HUES48 (cell line): ENCODE data around the gene NDUFB7.
A peak's percentile ranks its signal among the peaks of the same experiment; 100 is the strongest.
"Not testable (repeated sequence)": the region's sequence is repeated elsewhere in the genome, so short reads cannot be mapped to it uniquely, and the experiment has no call there.

ENCODE experiments used
- H3K27ac ChIP-seq: one replicate; pipeline ENCODE4 v1.7.0; 2013; ENCODE audit warnings: low read depth, low read length, inconsistent platforms
- H3K27me3 ChIP-seq: 2 replicates; pipeline ENCODE4 v1.6.1; 2013; ENCODE audit warnings: mild to moderate bottlenecking, low read length; ENCODE audit not compliant: control insufficient read depth, insufficient read depth
- H3K36me3 ChIP-seq: 2 replicates; pipeline ENCODE4 v1.6.1; 2013; ENCODE audit warnings: low read length; ENCODE audit not compliant: control insufficient read depth, insufficient read depth
- H3K4me1 ChIP-seq: 2 replicates; pipeline ENCODE4 v1.6.1; 2013; ENCODE audit warnings: mild to moderate bottlenecking, low read length; ENCODE audit not compliant: control insufficient read depth, insufficient read depth
- H3K4me3 ChIP-seq: 2 replicates; pipeline ENCODE4 v1.5.1; 2013; ENCODE audit warnings: mild to moderate bottlenecking, low read depth, low read length
- H3K9ac ChIP-seq: 2 replicates; pipeline ENCODE4 v1.6.1; 2013; ENCODE audit warnings: mild to moderate bottlenecking, low read depth, low read length, moderate library complexity
- H3K9me3 ChIP-seq: 2 replicates; pipeline ENCODE4 v1.6.1; 2013; ENCODE audit warnings: low read length; ENCODE audit not compliant: control insufficient read depth, insufficient read depth

The NDUFB7 gene

DNA sequence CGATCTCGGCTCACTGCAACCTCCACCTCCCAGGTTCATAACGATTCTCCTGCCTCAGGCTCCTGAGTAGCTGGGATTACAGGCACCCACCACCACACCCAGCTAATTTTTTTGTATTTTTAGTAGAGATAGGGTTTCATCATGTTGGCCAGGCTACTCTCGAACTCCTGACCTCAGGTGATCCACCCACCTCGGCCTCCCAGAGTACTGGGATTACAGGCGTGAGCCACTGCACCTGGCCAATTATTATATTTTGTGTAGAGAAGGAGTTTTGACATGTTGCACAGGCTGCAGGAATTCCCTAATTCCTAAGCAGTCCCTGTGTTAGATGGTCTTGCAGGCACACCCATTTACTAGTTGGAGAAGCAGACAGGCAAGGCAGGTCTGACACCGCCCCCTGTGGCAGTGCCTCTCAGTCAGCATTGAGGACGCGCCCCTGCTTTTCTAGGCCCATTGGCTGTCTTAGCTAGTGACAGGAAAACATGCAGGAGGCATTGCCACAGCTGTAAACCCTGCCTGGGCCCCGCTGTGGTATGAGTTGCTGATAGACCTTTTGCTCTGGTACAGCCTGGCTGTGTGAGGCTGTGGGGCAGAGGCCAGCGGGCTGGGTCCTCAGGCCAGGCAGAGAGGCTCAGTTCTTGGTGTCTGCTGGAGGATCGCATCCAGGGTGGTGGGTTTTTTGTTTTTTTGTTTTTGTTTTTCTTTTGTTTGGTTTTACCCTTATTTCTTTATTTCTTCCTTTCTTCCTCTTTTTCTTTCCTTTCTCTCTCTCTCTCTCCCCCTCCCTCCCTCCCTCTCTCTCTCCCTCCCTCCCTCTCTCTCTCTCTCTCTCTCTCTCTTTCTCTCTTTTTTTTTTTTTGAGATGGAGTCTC lies 20.5 kb downstream of the NDUFB7 start:
- not testable (repeated sequence) for H3K4me3 ChIP-seq, H3K27me3 ChIP-seq, H3K9me3 ChIP-seq, H3K36me3 ChIP-seq, H3K9ac ChIP-seq, H3K27ac ChIP-seq, H3K4me1 ChIP-seq

GRCh38 chr19:14550201-14550754 lies 21.6 kb downstream of the NDUFB7 start:
- no peaks in the 10 kb centered on the region for H3K27me3 ChIP-seq
- H3K27ac ChIP-seq = no peak overlapping the region
- H3K36me3 ChIP-seq = no peaks in the 10 kb centered on the region
- no peaks in the 10 kb centered on the region for H3K9me3 ChIP-seq
- no peak overlapping the region for H3K4me3 ChIP-seq
- H3K9ac ChIP-seq = no peak overlapping the region
- no peaks in the 10 kb centered on the region for H3K4me1 ChIP-seq

GRCh38 chr19:14545716-14546082 lies 26.2 kb downstream of the NDUFB7 start:
- Histone ChIP-seq H3K9ac (no peak overlapping the region), H3K27me3 (no peaks in the 10 kb centered on the region), H3K4me3 (no peak overlapping the region), H3K27ac (no peak overlapping the region), H3K9me3 (no peaks in the 10 kb centered on the region), H3K4me1 (peaks cover 4% of the 10 kb centered on the region; the same call in 1 of the 2 replicates), H3K36me3 (no peaks in the 10 kb centered on the region)

GRCh38 chr19:14544977-14545715 lies 26.7 kb downstream of the NDUFB7 start:
- H3K4me1 ChIP-seq = peaks cover 4% of the 10 kb centered on the region; the same call in 1 of the 2 replicates
- no peak overlapping the region for H3K9ac ChIP-seq
- H3K36me3 ChIP-seq = no peaks in the 10 kb centered on the region
- H3K9me3 ChIP-seq = no peaks in the 10 kb centered on the region
- H3K4me3 ChIP-seq = no peak overlapping the region
- H3K27ac ChIP-seq = no peak overlapping the region
- H3K27me3 ChIP-seq = no peaks in the 10 kb centered on the region

DNA sequence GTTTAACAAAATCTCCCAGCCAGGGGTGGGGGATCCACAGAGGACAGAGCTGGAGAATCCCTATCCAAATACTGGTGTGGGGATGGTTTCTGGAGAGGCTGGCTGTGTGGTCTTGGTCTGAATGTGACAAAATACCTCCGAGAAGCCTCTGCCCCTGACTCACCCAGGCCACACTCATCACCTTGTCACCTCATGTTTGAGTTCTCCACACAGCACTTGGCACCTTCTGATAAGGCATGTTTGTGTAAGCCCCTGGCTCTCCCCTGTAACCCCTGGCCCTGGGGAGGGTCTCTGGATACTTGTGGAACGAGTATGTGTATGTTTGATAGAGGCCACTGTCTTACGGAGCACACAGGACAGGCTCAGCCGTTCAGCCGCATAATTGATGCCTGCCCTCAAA lies 27.8 kb downstream of the NDUFB7 start:
- Histone ChIP-seq H3K9me3 (no peaks in the 10 kb centered on the region), H3K4me3 (no peak overlapping the region), H3K4me1 (peaks cover 4% of the 10 kb centered on the region; the same call in 1 of the 2 replicates), H3K27me3 (no peaks in the 10 kb centered on the region), H3K9ac (no peak overlapping the region), H3K36me3 (no peaks in the 10 kb centered on the region), H3K27ac (no peak overlapping the region)

- Histone ChIP-seq H3K27ac (peak overlapping the region; percentile 55), H3K4me3 (no peak overlapping the region), H3K27me3 (no peaks in the 10 kb centered on the region), H3K9me3 (no peaks in the 10 kb centered on the region), H3K9ac (no peak overlapping the region), H3K36me3 (no peaks in the 10 kb centered on the region), H3K4me1 (peaks cover 4% of the 10 kb centered on the region; the same call in 1 of the 2 replicates)
Observed at GRCh38 chr19:14542711-14543328, 29.0 kb downstream of the NDUFB7 start.

- H3K27ac ChIP-seq, H3K9me3 ChIP-seq, H3K9ac ChIP-seq, H3K4me3 ChIP-seq, H3K27me3 ChIP-seq, H3K36me3 ChIP-seq, H3K4me1 ChIP-seq: not testable (repeated sequence)
Observed at GRCh38 chr19:14541979-14542378, 29.9 kb downstream of the NDUFB7 start.

DNA sequence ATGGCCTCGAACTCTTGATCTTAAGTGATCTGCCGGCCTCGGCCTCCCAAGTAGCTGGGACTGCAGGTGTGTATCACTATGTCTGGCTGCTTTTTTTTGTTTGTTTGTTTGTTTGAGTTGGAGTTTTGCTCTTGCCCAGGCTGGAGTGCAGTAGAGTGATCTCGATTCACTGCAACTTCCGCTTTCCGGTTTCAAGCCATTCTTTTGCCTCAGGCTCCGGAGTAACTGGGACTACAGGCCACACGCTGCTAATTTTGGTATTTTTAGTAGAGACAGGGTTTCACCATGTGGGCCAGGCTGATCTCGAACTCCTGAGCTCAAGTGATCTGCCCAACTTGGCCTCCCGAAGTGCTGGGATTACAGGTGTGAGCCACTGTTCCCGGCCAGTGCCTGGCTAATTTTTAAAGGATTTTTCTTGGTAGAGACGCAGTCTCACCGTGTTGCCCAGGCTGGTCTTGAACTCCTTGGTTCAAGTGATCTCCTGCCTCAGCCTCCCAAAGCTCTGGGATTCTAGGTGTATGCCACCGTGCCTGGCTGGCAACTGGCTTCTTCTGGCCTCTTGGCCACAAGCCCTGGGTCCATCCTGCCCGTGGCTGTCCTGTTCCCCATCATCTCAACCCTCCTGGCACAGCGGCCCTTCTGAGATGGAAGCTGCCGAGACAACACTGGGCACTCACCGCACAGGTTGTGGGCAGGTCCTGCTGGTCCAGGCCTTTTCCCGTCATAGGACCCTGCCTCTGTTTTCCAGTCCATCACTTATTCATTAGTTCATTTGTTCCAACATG lies 30.9 kb downstream of the NDUFB7 start:
- Histone ChIP-seq H3K4me1 (peaks cover 11% of the 10 kb centered on the region; the same call in 1 of the 2 replicates), H3K4me3 (no peak overlapping the region), H3K9ac (no peak overlapping the region), H3K27me3 (no peaks in the 10 kb centered on the region), H3K9me3 (no peaks in the 10 kb centered on the region), H3K27ac (no peak overlapping the region), H3K36me3 (no peaks in the 10 kb centered on the region)

- peak overlapping the region; percentile 39; the same call in 1 of the 2 replicates for H3K4me3 ChIP-seq
- no peaks in the 10 kb centered on the region for H3K9me3 ChIP-seq
- no peak overlapping the region; the same call in 1 of the 2 replicates for H3K9ac ChIP-seq
- H3K4me1 ChIP-seq = peaks cover 6% of the 10 kb centered on the region; the same call in 1 of the 2 replicates
- H3K36me3 ChIP-seq = no peaks in the 10 kb centered on the region
- H3K27me3 ChIP-seq = no peaks in the 10 kb centered on the region
- H3K27ac ChIP-seq = peak overlapping the region; percentile 6
Observed at GRCh38 chr19:14536926-14537692, 34.8 kb downstream of the NDUFB7 start.

- Histone ChIP-seq H3K27me3 (no peaks in the 10 kb centered on the region), H3K9me3 (no peaks in the 10 kb centered on the region), H3K9ac (no peak overlapping the region), H3K4me1 (peaks cover 6% of the 10 kb centered on the region; the same call in 1 of the 2 replicates), H3K4me3 (no peak overlapping the region), H3K36me3 (no peaks in the 10 kb centered on the region), H3K27ac (no peak overlapping the region)
Observed at GRCh38 chr19:14533450-14533849, 38.4 kb downstream of the NDUFB7 start.
